GM10248 (cell line): Measurements from ENCODE around the gene TMEM229B.

Experiments
- CTCF ChIA-PET: fragments of 300-600 bp; sonication (Branson Sonifier 250); formaldehyde crosslinking; extraction: SDS; loops from one replicate; lab custom pipeline; 2021; ENCODE audit warnings: antibody characterized with exemption; lab: Yijun Ruan, JAX
- POLR2A ChIA-PET: fragments of 350-650 bp; sonication (Branson Sonifier 250); formaldehyde crosslinking; extraction: SDS; loops from one replicate; lab custom pipeline; 2020; ENCODE audit warnings: antibody characterized with exemption; lab: Yijun Ruan, JAX
- DNase-seq: peaks from one replicate; pipeline ENCODE4 v3.0.0; 2012; ENCODE audit errors: extremely low spot score
- CTCF ChIP-seq: IDR thresholded peaks from 2 replicates; pipeline ENCODE4 v1.5.1; 2012; ENCODE audit warnings: mild to moderate bottlenecking, low read depth; ENCODE audit errors: extremely low read depth, missing control alignments, control extremely low read depth

The TMEM229B gene

DNA sequence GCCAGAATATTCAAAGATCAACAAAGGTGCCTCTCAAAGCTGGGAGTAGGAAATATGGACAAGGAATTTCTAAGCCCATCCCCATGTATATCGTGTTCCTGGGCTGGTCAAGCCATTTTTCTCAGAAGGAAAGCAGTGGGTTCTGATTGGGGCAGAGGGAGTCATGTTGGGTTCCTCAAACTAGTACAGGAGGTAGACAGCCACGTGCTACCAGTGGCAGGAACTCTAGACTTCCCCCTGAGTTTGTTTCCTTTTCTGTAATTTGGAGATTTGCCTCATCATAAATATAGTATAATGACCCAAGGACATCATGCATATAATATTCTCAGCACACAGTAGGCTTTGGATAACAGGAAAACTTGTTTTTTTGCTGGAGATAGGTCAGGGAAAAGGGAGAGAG is 28.2 kb upstream of the TMEM229B start:
- TF ChIP-seq CTCF: no peak
- DNase-seq: no peak
- ChIA-PET POLR2A (no interaction called here), CTCF (interaction anchor here (1.3 to 2.7 kb wide), 3 partner anchors 9 to 55 kb away, joined by 3 to 21 read pairs (median 8); no protein-coding TSS in a partner anchor)

GRCh38 chr14:67515386-67516079 is 27.0 kb upstream of the TMEM229B start:
- peak; percentile 65 for DNase-seq
- ChIA-PET CTCF (interaction anchor here (0.7 to 5.0 kb wide), 4 partner anchors 11 to 189 kb away, joined by 3 to 21 read pairs (median 12); no protein-coding TSS in a partner anchor), POLR2A (no interaction called here)
- TF ChIP-seq CTCF: no peak

DNA sequence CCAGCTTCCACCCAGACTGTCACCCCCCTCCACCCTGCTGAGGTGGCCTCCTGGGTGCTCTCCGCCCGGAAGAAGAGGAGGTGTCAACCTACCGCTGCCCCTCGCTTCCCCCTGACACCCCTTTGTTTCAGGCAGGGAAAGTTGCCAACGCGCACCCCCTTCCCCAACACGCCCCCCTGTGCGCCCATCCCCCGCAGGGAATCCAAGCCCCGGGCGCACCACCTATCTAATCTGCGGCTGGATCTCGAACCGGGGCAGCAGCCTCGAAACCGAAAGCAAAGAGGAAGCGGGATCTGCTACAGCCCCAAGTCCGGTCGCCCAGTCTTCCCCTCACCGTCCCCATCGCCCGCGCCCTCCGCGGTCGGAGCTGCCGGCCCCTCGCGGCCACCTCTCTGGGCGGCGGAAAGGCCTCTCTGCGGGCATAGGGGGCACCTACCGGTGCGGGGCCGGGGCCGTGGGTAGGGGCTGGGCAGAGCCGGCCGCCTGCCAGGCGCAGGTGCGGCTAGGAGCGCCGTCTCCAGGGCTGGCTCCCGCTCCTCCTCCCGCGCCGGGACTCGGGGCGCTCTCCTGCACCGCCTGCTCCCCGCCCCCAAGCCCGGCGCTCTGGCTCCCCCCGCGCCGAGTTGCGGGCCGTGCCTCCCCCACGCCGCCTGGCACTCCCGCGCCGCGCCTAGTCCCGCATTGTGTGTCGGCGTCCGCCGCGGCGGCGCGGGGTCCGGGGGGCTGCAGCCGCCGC is 26.3 kb upstream of the TMEM229B start:
- ChIA-PET CTCF (interaction anchor here (0.7 to 5.0 kb wide), 6 partner anchors 12 to 189 kb away, joined by 3 to 20 read pairs (median 8); no protein-coding TSS in a partner anchor), POLR2A (no interaction called here)
- peak; percentile 62 for DNase-seq
- no peak for TF ChIP-seq CTCF

DNA sequence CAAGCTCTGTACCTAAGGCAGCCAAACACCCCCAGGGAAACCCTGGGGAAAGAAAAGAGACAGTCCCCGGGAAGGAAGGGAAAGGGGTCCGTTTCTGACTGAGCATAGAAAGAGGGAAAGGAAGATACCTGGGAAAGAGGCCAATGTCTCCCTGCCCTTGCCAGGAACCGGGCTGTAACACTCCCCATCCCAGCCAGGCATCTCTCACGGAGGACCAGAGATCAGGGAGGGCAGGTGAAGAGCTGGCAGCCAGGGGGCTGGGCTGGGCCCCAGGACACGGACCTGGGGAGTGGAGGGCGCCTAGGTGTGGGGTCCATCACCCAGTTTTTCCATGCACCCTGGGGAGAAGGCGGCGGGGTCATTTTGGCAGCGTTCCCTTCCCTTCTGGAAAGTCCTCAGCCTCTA is 25.7 kb upstream of the TMEM229B start:
- CTCF ChIA-PET: interaction anchor here (0.6 to 5.0 kb wide), 8 partner anchors 8 to 1349 kb away, joined by 3 to 20 read pairs (median 4); no protein-coding TSS in a partner anchor
- DNase-seq: no peak
- POLR2A ChIA-PET: interaction anchor here (0.6 kb wide), 1 partner anchor 198 kb away, joined by 4 read pairs; no protein-coding TSS in a partner anchor
- no peak for TF ChIP-seq CTCF

DNA sequence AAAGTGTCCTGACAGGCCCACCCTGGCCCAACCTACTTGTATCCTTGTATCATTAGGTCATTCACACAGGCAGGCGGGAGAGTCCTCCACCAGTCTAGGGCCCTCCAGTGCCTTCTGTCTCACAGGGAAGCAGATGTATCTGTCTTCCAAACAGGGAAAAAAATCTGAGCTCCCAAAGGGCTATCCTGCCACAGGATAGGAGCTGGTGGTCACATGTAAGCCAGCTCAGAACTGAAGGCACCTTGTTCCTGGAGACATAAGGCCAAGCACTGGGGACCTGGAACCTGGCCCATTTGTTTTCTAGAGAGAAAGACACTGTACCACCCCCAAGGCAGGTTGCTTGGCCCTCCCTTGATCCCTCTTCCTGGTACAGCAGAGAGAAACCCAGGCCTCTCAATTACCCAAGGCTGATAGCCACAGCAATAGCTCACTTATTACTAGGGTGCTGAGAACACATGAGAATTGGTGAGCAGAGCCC is 25.1 kb upstream of the TMEM229B start:
- no peak for TF ChIP-seq CTCF
- ChIA-PET CTCF (interaction anchor here (0.6 to 5.0 kb wide), 8 partner anchors 9 to 1350 kb away, joined by 3 to 20 read pairs (median 4); no protein-coding TSS in a partner anchor), POLR2A (interaction anchor here (0.6 kb wide), 1 partner anchor 199 kb away, joined by 4 read pairs; no protein-coding TSS in a partner anchor)
- DNase-seq: no peak
